HG03460 (cell line): Measurements from ENCODE around the gene TRPC1.

ENCODE experiments used
- ATAC-seq: cut with Tn5 transposase; IDR thresholded peaks from one replicate; pipeline ENCODE4 v1.9.1; 2021; ENCODE audit not compliant: unreplicated experiment

Gene TRPC1

GRCh38 chr3:142837526-142837925 is 113.7 kb downstream of the TRPC1 start:
- no peak for ATAC-seq

- no peak for ATAC-seq
Observed at GRCh38 chr3:142839831-142840230, 116.0 kb downstream of the TRPC1 start.

- ATAC-seq, result no peak
Observed at GRCh38 chr3:142844339-142844977, 120.6 kb downstream of the TRPC1 start.

GRCh38 chr3:142846779-142847577 is 123.1 kb downstream of the TRPC1 start:
- ATAC-seq, result no peak

- no peak for ATAC-seq
Observed at GRCh38 chr3:142849148-142849547, 125.3 kb downstream of the TRPC1 start.

GRCh38 chr3:142850395-142851023 is 126.7 kb downstream of the TRPC1 start:
- no peak for ATAC-seq

GRCh38 chr3:142852009-142852408 is 128.2 kb downstream of the TRPC1 start:
- ATAC-seq, result no peak

- ATAC-seq, result no peak
Observed at GRCh38 chr3:142853270-142854168, 129.7 kb downstream of the TRPC1 start.

GRCh38 chr3:142857056-142857455 is 133.2 kb downstream of the TRPC1 start:
- ATAC-seq, result no peak
